ENCODE data around the gene SVOPL.
"Not testable (repeated sequence)": the region's sequence is repeated elsewhere in the genome, so short reads cannot be mapped to it uniquely, and the experiment has no call there.

The SVOPL gene

GRCh38 chr7:138700857-138701536 lies at the start of gene SVOPL:
Gene SVOPL, minus strand, starts transcription at chr7:138701362. Its CDS starts 22,317 bp downstream, at chr7:138679045.
- no peak for DNase-seq (ENCODE audit: low spot score)

GRCh38 chr7:138750473-138750872 lies 49.3 kb upstream of the SVOPL start:
- DNase-seq (ENCODE audit: low spot score) = no peak

- DNase-seq (ENCODE audit: low spot score) = no peak
Measured at GRCh38 chr7:138749960-138750359, 48.8 kb upstream of the SVOPL start.

GRCh38 chr7:138748666-138749065 lies 47.5 kb upstream of the SVOPL start:
- DNase-seq (ENCODE audit: low spot score) = no peak

- peak; percentile 82 for DNase-seq (ENCODE audit: low spot score)
Measured at GRCh38 chr7:138746073-138746472, 44.9 kb upstream of the SVOPL start.

GRCh38 chr7:138745189-138745588 lies 44.0 kb upstream of the SVOPL start:
- no peak for DNase-seq (ENCODE audit: low spot score)

- no peak for DNase-seq (ENCODE audit: low spot score)
Measured at GRCh38 chr7:138741453-138741735, 40.2 kb upstream of the SVOPL start.

- no peak for DNase-seq (ENCODE audit: low spot score)
Measured at GRCh38 chr7:138739859-138740258, 38.7 kb upstream of the SVOPL start.

- peak; percentile 84 for DNase-seq (ENCODE audit: low spot score)
Measured at GRCh38 chr7:138738551-138739335, 37.6 kb upstream of the SVOPL start.

- no peak for DNase-seq (ENCODE audit: low spot score)
Measured at GRCh38 chr7:138738114-138738513, 37.0 kb upstream of the SVOPL start.

- no peak for DNase-seq (ENCODE audit: low spot score)
Measured at GRCh38 chr7:138735399-138735798, 34.2 kb upstream of the SVOPL start.

- not testable (repeated sequence) for DNase-seq (ENCODE audit: low spot score)
Measured at GRCh38 chr7:138731733-138732132, 30.6 kb upstream of the SVOPL start.

- no peak for DNase-seq (ENCODE audit: low spot score)
Measured at GRCh38 chr7:138729444-138729843, 28.3 kb upstream of the SVOPL start.

- no peak for DNase-seq (ENCODE audit: low spot score)
Measured at GRCh38 chr7:138727336-138728099, 26.4 kb upstream of the SVOPL start.

- no peak for DNase-seq (ENCODE audit: low spot score)
Measured at GRCh38 chr7:138726288-138726687, 25.1 kb upstream of the SVOPL start.

- no peak for DNase-seq (ENCODE audit: low spot score)
Measured at GRCh38 chr7:138720286-138720685, 19.1 kb upstream of the SVOPL start.

- DNase-seq (ENCODE audit: low spot score) = no peak
Measured at GRCh38 chr7:138716889-138717288, 15.7 kb upstream of the SVOPL start.

GRCh38 chr7:138713191-138713590 lies 12.0 kb upstream of the SVOPL start:
- DNase-seq (ENCODE audit: low spot score) = peak; percentile 29

- no peak for DNase-seq (ENCODE audit: low spot score)
Measured at GRCh38 chr7:138712652-138713051, 11.5 kb upstream of the SVOPL start.

- DNase-seq (ENCODE audit: low spot score) = no peak
Measured at GRCh38 chr7:138710536-138711385, 9.6 kb upstream of the SVOPL start.

- DNase-seq (ENCODE audit: low spot score) = no peak
Measured at GRCh38 chr7:138705167-138705566, 4.0 kb upstream of the SVOPL start.

- DNase-seq (ENCODE audit: low spot score) = no peak
Measured at GRCh38 chr7:138701537-138701923, 368 bp upstream of the SVOPL start.
